ENCODE data around the gene RPTOR. TPM values are rescaled to one million over a fixed set of nuclear protein-coding genes. Genes with fewer than 3 reads are reported as not detected.
"Not testable (repeated sequence)": the region's sequence is repeated elsewhere in the genome, so short reads cannot be mapped to it uniquely, and the experiment has no call there.

Gene RPTOR
- total RNA-seq, 1 experiment from 2014 or later = 15.2 TPM

GRCh38 chr17:80545499-80545826 lies 825 bp downstream of the RPTOR start:
- no peak for DNase-seq (ENCODE audit: low spot score)

GRCh38 chr17:80546267-80546666 lies 1.6 kb downstream of the RPTOR start:
- no peak for DNase-seq (ENCODE audit: low spot score)

GRCh38 chr17:80552523-80552922 lies 7.9 kb downstream of the RPTOR start:
- DNase-seq (ENCODE audit: low spot score) = no peak

- DNase-seq (ENCODE audit: low spot score) = no peak
Measured at GRCh38 chr17:80555266-80555665, 10.6 kb downstream of the RPTOR start.

- DNase-seq (ENCODE audit: low spot score) = no peak
Measured at GRCh38 chr17:80558046-80558445, 13.4 kb downstream of the RPTOR start.

- DNase-seq (ENCODE audit: low spot score) = no peak
Measured at GRCh38 chr17:80559825-80560251, 15.2 kb downstream of the RPTOR start.

- DNase-seq (ENCODE audit: low spot score) = no peak
Measured at GRCh38 chr17:80561541-80562114, 17.0 kb downstream of the RPTOR start.

GRCh38 chr17:80564545-80564944 lies 19.9 kb downstream of the RPTOR start:
- no peak for DNase-seq (ENCODE audit: low spot score)

- no peak for DNase-seq (ENCODE audit: low spot score)
Measured at GRCh38 chr17:80565343-80566053, 20.9 kb downstream of the RPTOR start.

GRCh38 chr17:80566054-80566400 lies 21.4 kb downstream of the RPTOR start:
- DNase-seq (ENCODE audit: low spot score) = no peak

GRCh38 chr17:80568246-80568645 lies 23.6 kb downstream of the RPTOR start:
- no peak for DNase-seq (ENCODE audit: low spot score)

GRCh38 chr17:80569924-80570323 lies 25.3 kb downstream of the RPTOR start:
- no peak for DNase-seq (ENCODE audit: low spot score)

- no peak for DNase-seq (ENCODE audit: low spot score)
Measured at GRCh38 chr17:80573701-80574100, 29.1 kb downstream of the RPTOR start.

GRCh38 chr17:80574496-80574895 lies 29.9 kb downstream of the RPTOR start:
- no peak for DNase-seq (ENCODE audit: low spot score)

GRCh38 chr17:80575057-80575875 lies 30.6 kb downstream of the RPTOR start:
- DNase-seq (ENCODE audit: low spot score) = peak; percentile 92

GRCh38 chr17:80577876-80578570 lies 33.4 kb downstream of the RPTOR start:
- no peak for DNase-seq (ENCODE audit: low spot score)

- DNase-seq (ENCODE audit: low spot score) = not testable (repeated sequence)
Measured at GRCh38 chr17:80578668-80579388, 34.2 kb downstream of the RPTOR start.

GRCh38 chr17:80582165-80582564 lies 37.5 kb downstream of the RPTOR start:
- DNase-seq (ENCODE audit: low spot score) = no peak

- no peak for DNase-seq (ENCODE audit: low spot score)
Measured at GRCh38 chr17:80584176-80584905, 39.7 kb downstream of the RPTOR start.

- DNase-seq (ENCODE audit: low spot score) = no peak
Measured at GRCh38 chr17:80585890-80586845, 41.5 kb downstream of the RPTOR start.
